ENCODE data around the gene AGMO. TPM values are rescaled to one million over a fixed set of nuclear protein-coding genes. Genes with fewer than 3 reads are reported as not detected.

The AGMO gene
- total RNA-seq, 1 donor, result 0.18 TPM

DNA sequence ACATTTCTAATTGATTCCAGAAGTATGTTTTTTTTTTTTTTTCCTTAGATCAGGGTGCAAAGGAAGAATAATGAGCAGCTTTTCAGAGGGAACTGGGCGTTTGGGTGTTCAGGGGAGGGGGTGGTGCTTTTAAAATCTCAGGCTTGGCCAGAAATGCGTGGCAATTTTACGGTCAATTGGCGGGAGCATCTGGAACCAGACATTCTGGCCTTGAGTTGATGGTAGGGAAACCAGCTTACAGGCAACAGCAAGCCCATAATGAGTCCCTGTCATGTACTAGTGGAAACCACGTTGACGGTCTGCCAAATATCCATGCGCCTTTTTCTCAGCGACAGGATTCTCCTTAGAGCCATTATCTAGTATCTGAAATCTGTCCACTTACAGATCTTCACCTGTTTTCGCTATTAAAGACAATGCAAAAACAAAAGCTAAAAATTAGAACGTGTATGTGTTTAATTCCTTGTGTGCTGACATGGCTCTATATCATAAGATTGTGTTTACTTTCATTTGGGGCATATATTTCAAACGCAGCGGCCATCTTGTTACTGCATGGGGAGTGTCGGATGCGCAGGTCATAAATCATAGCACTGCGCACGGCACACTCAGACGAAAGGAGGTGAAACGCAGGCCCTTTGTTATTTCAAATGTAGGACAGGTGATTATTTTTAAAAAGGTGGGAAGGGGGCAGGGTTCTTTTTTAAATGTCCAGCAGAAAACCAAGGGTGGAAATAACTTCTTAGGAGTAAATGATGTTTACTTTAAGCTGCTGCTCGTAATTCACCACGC is 209.2 kb downstream of the AGMO start:
- H3K4me3 ChIP-seq (ENCODE audit: low read depth, low read length), result no peak overlapping the region
- no peak for DNase-seq (ENCODE audit: low read depth)
- TF ChIP-seq, protein P1, sequence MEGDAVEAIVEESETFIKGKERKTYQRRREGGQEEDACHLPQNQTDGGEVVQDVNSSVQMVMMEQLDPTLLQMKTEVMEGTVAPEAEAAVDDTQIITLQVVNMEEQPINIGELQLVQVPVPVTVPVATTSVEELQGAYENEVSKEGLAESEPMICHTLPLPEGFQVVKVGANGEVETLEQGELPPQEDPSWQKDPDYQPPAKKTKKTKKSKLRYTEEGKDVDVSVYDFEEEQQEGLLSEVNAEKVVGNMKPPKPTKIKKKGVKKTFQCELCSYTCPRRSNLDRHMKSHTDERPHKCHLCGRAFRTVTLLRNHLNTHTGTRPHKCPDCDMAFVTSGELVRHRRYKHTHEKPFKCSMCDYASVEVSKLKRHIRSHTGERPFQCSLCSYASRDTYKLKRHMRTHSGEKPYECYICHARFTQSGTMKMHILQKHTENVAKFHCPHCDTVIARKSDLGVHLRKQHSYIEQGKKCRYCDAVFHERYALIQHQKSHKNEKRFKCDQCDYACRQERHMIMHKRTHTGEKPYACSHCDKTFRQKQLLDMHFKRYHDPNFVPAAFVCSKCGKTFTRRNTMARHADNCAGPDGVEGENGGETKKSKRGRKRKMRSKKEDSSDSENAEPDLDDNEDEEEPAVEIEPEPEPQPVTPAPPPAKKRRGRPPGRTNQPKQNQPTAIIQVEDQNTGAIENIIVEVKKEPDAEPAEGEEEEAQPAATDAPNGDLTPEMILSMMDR (IDR thresholded peaks at IDR 0.05; ENCODE audit: insufficient read depth, low read length), result no peak

DNA sequence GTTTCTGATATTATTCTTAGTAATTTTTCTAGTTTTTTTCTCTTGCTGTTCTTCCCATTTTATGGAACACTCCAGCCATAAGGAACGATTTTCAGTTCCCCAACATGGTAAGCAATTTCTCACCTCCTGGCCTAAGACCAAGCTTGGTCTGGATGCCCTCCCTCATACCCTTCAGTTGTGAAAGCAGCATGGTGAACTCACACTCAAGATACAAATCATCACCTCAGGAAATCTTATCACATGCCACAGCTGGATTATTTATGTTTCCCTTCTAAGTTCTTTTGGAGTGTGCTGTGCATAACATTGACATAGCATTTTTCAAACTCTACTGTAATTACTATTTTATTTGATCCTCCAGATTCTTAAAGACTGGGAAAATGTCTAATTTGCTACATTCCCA is 216.6 kb downstream of the AGMO start:
- DNase-seq (ENCODE audit: low read depth), result peak; percentile 19
- TF ChIP-seq, protein P1 (IDR thresholded peaks at IDR 0.05; ENCODE audit: insufficient read depth, low read length), result no peak
- H3K4me3 ChIP-seq (ENCODE audit: low read depth, low read length), result no peak overlapping the region

DNA sequence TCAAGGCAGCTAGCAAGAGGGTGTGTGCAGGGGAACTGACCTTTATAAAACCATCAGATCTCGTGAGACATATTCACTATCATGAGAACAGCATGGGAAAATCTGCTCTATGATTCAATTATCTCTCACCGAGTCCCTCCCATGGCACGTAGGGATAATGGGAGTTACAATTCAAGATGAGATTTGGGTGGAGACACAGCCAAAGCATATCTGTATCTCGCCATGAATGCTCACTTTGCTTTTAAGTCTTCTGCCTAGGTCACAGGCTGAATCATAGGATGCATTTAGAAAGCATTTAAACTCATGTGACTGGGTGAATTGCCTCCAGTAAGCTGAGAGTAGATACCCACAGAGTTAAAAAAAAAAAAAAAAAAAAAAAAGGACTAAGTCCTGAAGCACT is 220.0 kb downstream of the AGMO start:
- no peak overlapping the region for H3K4me3 ChIP-seq (ENCODE audit: low read depth, low read length)
- TF ChIP-seq, protein P1 (IDR thresholded peaks at IDR 0.05; ENCODE audit: insufficient read depth, low read length), result no peak
- no peak for DNase-seq (ENCODE audit: low read depth)

DNA sequence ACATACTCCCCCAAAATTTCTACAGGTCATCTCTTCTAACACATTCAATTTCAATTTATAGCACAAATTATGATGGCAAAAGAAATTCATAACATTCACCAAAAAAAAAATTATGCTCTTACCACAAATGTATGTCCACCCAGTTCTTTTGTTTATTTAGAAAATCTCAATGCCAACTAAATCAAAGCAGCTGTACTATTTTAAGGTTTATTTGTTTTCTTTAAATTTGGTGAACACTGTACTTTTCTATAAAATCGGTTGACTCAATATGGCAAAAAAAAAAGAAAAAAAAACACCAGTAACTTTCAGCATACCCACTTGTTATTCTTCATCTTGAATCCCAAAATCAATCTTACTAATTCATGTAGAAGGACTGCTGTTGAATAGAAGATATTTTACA is 225.7 kb downstream of the AGMO start:
- TF ChIP-seq, protein P1 (IDR thresholded peaks at IDR 0.05; ENCODE audit: insufficient read depth, low read length), result no peak
- DNase-seq (ENCODE audit: low read depth), result no peak
- no peak overlapping the region for H3K4me3 ChIP-seq (ENCODE audit: low read depth, low read length)

DNA sequence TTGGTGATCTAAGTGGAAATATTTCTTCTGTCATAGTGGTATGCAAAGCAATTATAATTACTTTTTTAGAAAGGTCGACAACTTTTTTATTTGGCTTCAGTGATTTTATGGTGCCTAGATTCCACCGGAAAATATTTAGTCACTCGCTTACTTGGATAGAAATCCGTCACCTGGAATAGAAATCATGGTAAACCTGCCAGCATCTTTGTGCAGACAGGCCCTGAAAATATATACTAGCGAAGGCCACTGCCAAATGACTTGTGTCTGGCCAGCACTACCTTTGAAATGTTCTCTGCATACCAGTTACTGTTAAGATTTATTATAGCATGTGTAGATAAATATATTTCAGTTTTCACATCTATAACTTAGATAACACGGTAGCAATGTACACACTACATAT is 226.4 kb downstream of the AGMO start:
- no peak for DNase-seq (ENCODE audit: low read depth)
- TF ChIP-seq, protein P1 (IDR thresholded peaks at IDR 0.05; ENCODE audit: insufficient read depth, low read length), result no peak
- H3K4me3 ChIP-seq (ENCODE audit: low read depth, low read length), result no peak overlapping the region

DNA sequence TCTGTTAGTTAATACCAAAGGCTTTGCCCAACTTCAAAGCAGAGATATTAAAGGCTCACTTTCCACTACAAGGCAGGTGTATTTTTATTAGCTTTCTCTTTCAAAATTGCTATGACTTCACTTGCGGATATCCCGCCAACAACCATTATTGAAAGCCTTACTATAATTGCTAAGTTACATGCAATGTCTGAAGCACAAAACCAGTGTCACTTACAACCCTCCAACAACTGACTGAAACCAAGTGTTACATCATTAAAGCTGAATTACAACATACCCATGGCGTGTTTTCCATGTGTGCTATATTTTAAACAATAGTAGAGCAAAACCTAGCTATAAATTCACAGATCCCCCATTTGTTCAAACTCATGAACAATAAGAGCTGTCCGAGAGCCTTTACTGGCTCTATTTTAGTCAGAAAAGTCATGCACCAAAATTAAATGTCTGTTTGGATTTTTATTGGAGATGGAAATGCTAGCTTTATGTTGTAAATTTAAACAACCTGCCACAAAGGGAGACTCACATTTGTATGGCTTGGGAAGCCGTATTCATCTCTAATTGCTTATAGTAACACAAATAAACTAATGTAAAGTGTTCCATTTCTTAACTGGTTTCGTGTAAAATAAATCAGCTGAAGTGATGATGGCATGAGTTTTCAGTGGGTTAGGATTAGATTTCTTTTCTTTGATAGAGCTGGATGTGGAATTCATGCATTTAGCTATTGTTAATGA is 227.1 kb downstream of the AGMO start:
- TF ChIP-seq, protein P1 (IDR thresholded peaks at IDR 0.05; ENCODE audit: insufficient read depth, low read length), result no peak
- no peak overlapping the region for H3K4me3 ChIP-seq (ENCODE audit: low read depth, low read length)
- DNase-seq (ENCODE audit: low read depth), result no peak

All from fibroblast of the aortic adventitia (primary cell).